ENCODE results near the gene KCNK16.

Gene KCNK16

DNA sequence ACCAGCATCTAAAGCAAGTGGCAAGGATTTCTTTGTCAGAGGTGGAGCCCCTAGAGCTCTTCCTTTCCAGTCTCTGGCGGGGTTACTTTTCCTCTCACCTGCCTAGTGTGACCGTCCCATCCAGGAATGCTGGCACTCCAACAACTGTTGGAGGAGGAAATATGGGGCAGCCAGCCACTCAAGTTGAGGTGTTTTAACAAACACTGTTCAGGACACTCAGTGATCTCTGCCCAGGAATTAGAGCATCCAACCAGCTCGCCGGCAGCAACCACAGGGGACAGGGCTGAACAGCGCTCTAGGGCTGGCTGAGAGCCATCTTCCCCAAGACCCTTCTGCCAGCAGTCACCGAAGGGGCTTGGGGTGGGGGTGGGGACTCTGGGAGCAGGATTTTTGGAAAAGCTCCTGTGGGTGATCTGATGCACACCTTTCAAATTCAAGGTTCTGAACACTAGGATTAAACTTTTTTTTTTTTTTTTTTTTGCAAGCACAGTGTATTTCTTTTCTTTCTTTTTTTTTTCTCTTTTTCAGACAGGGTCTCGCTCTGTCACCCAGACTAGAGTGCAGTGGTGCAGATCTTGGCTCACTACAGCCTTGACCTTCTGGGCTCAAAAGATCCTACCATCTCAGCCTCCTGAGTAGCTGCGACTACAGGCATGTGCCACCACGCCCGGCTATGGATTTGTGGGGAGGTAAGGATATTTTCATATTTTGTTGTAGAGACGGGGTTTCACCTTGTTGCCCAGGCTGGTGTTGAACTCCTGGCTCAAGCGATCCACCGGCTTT, 28.4 kb upstream of the KCNK16 start:
- Histone ChIP-seq H4K8ac (ENCODE audit: low read length) (no peak overlapping the region), H3K4ac (ENCODE audit: low read depth in 1 of 2, low read length in 2 of 2) (no peak overlapping the region), H4K91ac (ENCODE audit: low read length) (no peak overlapping the region), H3K27ac (ENCODE audit: low read length, poor library complexity, severe bottlenecking) (no peak overlapping the region), H3K14ac (ENCODE audit: low read length in 2 of 2) (no peak overlapping the region), H3K23ac (ENCODE audit: low read length in 2 of 2) (no peak overlapping the region), H3K79me1 (replicated peaks; ENCODE audit: low read length, poor library complexity, severe bottlenecking) (no peaks in the 10 kb centered on the region), H3K4me3 (ENCODE audit: insufficient read depth in 1 of 2, low read depth in 1 of 2, low read length in 2 of 2) (no peak overlapping the region), H3K27me3 (ENCODE audit: control insufficient read depth in 1 of 2, insufficient read depth in 1 of 2, low read length in 2 of 2) (peaks cover 8 to 14% of the 10 kb centered on the region in 2 experiments), H3K4me1 (ENCODE audit: control insufficient read depth, insufficient read depth, low read depth, low read length) (peaks cover 3% of the 10 kb centered on the region), H2AFZ (ENCODE audit: low read depth, low read length) (no peak overlapping the region), H2BK12ac (ENCODE audit: low read length in 2 of 2) (no peak overlapping the region), H3K18ac (ENCODE audit: low read depth in 1 of 2, low read length in 2 of 2) (no peak overlapping the region), H3K4me2 (ENCODE audit: low read length, poor library complexity, severe bottlenecking) (no peak overlapping the region), H3K9ac (ENCODE audit: low read length) (no peak overlapping the region), H2BK120ac (ENCODE audit: low read depth, low read length) (no peak overlapping the region), H2BK15ac (ENCODE audit: low read depth, poor library complexity, severe bottlenecking) (no peak overlapping the region), H3K9me3 (ENCODE audit: control insufficient read depth, low read length) (no peaks in the 10 kb centered on the region), H2BK5ac (ENCODE audit: low read depth, low read length, poor library complexity, severe bottlenecking) (no peak overlapping the region), H2AK5ac (ENCODE audit: low read length, severe bottlenecking) (no peak overlapping the region), H3K36me3 (ENCODE audit: control insufficient read depth in 1 of 2, insufficient read depth in 2 of 2, low read depth in 1 of 2, low read length in 2 of 2) (no peaks in the 10 kb centered on the region)
- WGBS = 99% methylated on average over 12 of the region's 13 CpGs
- DNase-seq = no peak

DNA sequence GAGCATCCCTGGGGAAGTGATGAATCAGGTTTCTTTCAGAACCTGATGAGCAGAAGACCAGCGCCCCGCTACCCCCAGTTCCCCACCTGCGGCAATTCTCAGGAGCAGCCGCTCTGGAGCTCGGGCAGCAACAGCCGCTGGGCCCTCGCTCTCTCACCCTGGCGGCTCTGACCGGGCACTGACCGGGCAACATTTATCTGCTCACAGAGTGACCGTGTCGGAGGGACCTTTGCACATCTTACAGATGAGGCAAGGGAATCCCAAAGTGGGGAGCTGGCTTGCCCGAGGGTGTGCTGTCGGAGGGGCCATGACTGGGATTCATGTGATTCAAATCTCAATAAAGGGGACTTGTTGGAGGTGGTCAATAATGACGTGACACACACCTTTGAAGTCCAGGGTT, 26.2 kb upstream of the KCNK16 start:
- H3K27me3 ChIP-seq (ENCODE audit: control insufficient read depth in 1 of 2, insufficient read depth in 1 of 2, low read length in 2 of 2) = peaks cover 10 to 12% of the 10 kb centered on the region in 2 experiments
- no peak overlapping the region for H3K23ac ChIP-seq (ENCODE audit: low read length in 2 of 2)
- H3K4me3 ChIP-seq (ENCODE audit: insufficient read depth in 1 of 2, low read depth in 1 of 2, low read length in 2 of 2) = no peak overlapping the region
- no peak overlapping the region for H2BK5ac ChIP-seq (ENCODE audit: low read depth, low read length, poor library complexity, severe bottlenecking)
- no peak overlapping the region for H2BK12ac ChIP-seq (ENCODE audit: low read length in 2 of 2)
- H4K91ac ChIP-seq (ENCODE audit: low read length) = peak overlapping the region; percentile 27
- no peak overlapping the region for H2BK120ac ChIP-seq (ENCODE audit: low read depth, low read length)
- H3K79me1 ChIP-seq (replicated peaks; ENCODE audit: low read length, poor library complexity, severe bottlenecking) = no peaks in the 10 kb centered on the region
- H3K9me3 ChIP-seq (ENCODE audit: control insufficient read depth, low read length) = no peaks in the 10 kb centered on the region
- no peaks in the 10 kb centered on the region for H3K36me3 ChIP-seq (ENCODE audit: control insufficient read depth in 1 of 2, insufficient read depth in 2 of 2, low read depth in 1 of 2, low read length in 2 of 2)
- no peak overlapping the region for H3K4me2 ChIP-seq (ENCODE audit: low read length, poor library complexity, severe bottlenecking)
- H3K4me1 ChIP-seq (ENCODE audit: control insufficient read depth, insufficient read depth, low read depth, low read length) = peaks cover 6% of the 10 kb centered on the region
- 94% methylated on average over 15 of the region's 15 CpGs for WGBS
- H3K9ac ChIP-seq (ENCODE audit: low read length) = no peak overlapping the region
- H2BK15ac ChIP-seq (ENCODE audit: low read depth, poor library complexity, severe bottlenecking) = no peak overlapping the region
- no peak overlapping the region for H2AFZ ChIP-seq (ENCODE audit: low read depth, low read length)
- no peak overlapping the region for H3K27ac ChIP-seq (ENCODE audit: low read length, poor library complexity, severe bottlenecking)
- H3K4ac ChIP-seq (ENCODE audit: low read depth in 1 of 2, low read length in 2 of 2) = no peak overlapping the region
- H2AK5ac ChIP-seq (ENCODE audit: low read length, severe bottlenecking) = no peak overlapping the region
- no peak overlapping the region for H3K18ac ChIP-seq (ENCODE audit: low read depth in 1 of 2, low read length in 2 of 2)
- H4K8ac ChIP-seq (ENCODE audit: low read length) = no peak overlapping the region
- H3K14ac ChIP-seq (ENCODE audit: low read length in 2 of 2) = no peak overlapping the region
- DNase-seq = no peak

DNA sequence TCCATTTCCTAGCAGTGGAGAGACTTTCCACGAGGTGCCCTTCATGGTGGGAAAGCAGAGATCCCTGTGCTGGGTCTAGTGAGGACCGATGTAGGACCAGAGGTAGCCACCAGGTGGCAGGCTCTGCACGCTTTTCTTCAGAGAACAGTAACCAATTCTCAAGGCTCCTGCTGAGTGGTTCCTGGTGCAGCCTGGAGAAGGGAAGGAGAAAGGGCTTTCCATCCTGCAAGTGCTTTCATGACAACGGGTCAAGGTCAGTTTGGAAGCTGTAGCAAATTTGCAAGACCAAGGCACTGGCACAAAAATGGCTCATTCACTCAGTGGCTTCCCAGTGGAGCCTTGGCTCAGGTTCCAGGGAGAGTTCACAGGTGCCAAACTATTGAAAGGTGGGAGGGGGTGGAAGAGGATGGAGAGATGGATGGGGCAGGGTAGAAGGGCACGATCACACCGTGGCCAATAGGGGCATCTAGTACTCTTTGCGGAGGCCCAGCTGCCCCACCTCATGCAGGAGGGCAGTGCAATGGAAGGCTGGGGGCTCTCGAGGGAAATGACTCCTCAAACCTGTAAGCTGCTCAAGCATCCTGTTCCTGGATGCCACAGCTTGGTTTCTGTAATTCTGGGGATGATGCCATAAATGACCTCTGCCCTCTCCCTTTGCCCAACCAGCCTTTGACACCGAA, 25.5 kb upstream of the KCNK16 start:
- Histone ChIP-seq H3K4me1 (ENCODE audit: control insufficient read depth, insufficient read depth, low read depth, low read length) (peaks cover 6% of the 10 kb centered on the region), H3K23ac (ENCODE audit: low read length in 2 of 2) (no peak overlapping the region), H3K18ac (ENCODE audit: low read depth in 1 of 2, low read length in 2 of 2) (no peak overlapping the region), H3K79me1 (replicated peaks; ENCODE audit: low read length, poor library complexity, severe bottlenecking) (no peaks in the 10 kb centered on the region), H4K91ac (ENCODE audit: low read length) (no peak overlapping the region), H3K4me3 (ENCODE audit: insufficient read depth in 1 of 2, low read depth in 1 of 2, low read length in 2 of 2) (no peak overlapping the region), H3K27me3 (ENCODE audit: control insufficient read depth in 1 of 2, insufficient read depth in 1 of 2, low read length in 2 of 2) (peaks cover 9 to 12% of the 10 kb centered on the region in 2 experiments), H3K27ac (ENCODE audit: low read length, poor library complexity, severe bottlenecking) (no peak overlapping the region), H2BK5ac (ENCODE audit: low read depth, low read length, poor library complexity, severe bottlenecking) (no peak overlapping the region), H4K8ac (ENCODE audit: low read length) (no peak overlapping the region), H2AFZ (ENCODE audit: low read depth, low read length) (no peak overlapping the region), H2BK12ac (ENCODE audit: low read length in 2 of 2) (no peak overlapping the region), H3K4me2 (ENCODE audit: low read length, poor library complexity, severe bottlenecking) (no peak overlapping the region), H2BK120ac (ENCODE audit: low read depth, low read length) (no peak overlapping the region), H3K4ac (ENCODE audit: low read depth in 1 of 2, low read length in 2 of 2) (no peak overlapping the region), H3K9ac (ENCODE audit: low read length) (no peak overlapping the region), H3K14ac (ENCODE audit: low read length in 2 of 2) (no peak overlapping the region), H2BK15ac (ENCODE audit: low read depth, poor library complexity, severe bottlenecking) (no peak overlapping the region), H3K36me3 (ENCODE audit: control insufficient read depth in 1 of 2, insufficient read depth in 2 of 2, low read depth in 1 of 2, low read length in 2 of 2) (no peaks in the 10 kb centered on the region), H2AK5ac (ENCODE audit: low read length, severe bottlenecking) (no peak overlapping the region), H3K9me3 (ENCODE audit: control insufficient read depth, low read length) (no peaks in the 10 kb centered on the region)
- peak; percentile 71 for DNase-seq
- 27% methylated on average over 8 of the region's 9 CpGs for WGBS

DNA sequence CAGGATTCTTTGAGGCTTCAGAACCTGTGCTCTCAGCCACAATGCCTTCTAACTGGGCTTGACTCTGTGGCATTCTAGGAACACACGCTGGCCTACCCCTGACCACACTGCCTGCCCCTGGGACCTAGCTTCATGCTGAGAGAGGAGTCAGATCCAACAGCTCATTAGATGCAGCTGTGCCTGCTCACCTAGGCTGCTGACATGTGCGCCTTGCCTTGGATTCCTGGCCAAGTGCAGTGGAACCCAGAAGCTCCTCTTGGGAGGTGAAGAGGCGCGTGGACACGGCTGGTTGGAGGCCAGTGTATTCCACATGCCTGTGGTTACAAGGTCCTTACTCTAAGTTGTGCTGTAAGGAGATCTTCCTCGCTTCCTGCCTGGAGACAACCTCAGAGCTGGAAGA, 24.7 kb upstream of the KCNK16 start:
- Histone ChIP-seq H3K36me3 (ENCODE audit: control insufficient read depth in 1 of 2, insufficient read depth in 2 of 2, low read depth in 1 of 2, low read length in 2 of 2) (no peaks in the 10 kb centered on the region), H3K27me3 (ENCODE audit: control insufficient read depth in 1 of 2, insufficient read depth in 1 of 2, low read length in 2 of 2) (peaks cover 9 to 13% of the 10 kb centered on the region in 2 experiments), H2BK120ac (ENCODE audit: low read depth, low read length) (no peak overlapping the region), H3K9ac (ENCODE audit: low read length) (no peak overlapping the region), H3K27ac (ENCODE audit: low read length, poor library complexity, severe bottlenecking) (no peak overlapping the region), H4K91ac (ENCODE audit: low read length) (no peak overlapping the region), H2AK5ac (ENCODE audit: low read length, severe bottlenecking) (no peak overlapping the region), H3K9me3 (ENCODE audit: control insufficient read depth, low read length) (no peaks in the 10 kb centered on the region), H2BK15ac (ENCODE audit: low read depth, poor library complexity, severe bottlenecking) (no peak overlapping the region), H3K4ac (ENCODE audit: low read depth in 1 of 2, low read length in 2 of 2) (no peak overlapping the region), H2AFZ (ENCODE audit: low read depth, low read length) (no peak overlapping the region), H3K18ac (ENCODE audit: low read depth in 1 of 2, low read length in 2 of 2) (no peak overlapping the region), H3K23ac (ENCODE audit: low read length in 2 of 2) (no peak overlapping the region), H3K4me3 (ENCODE audit: insufficient read depth in 1 of 2, low read depth in 1 of 2, low read length in 2 of 2) (no peak overlapping the region), H3K14ac (ENCODE audit: low read length in 2 of 2) (no peak overlapping the region), H3K79me1 (replicated peaks; ENCODE audit: low read length, poor library complexity, severe bottlenecking) (no peaks in the 10 kb centered on the region), H3K4me2 (ENCODE audit: low read length, poor library complexity, severe bottlenecking) (no peak overlapping the region), H3K4me1 (ENCODE audit: control insufficient read depth, insufficient read depth, low read depth, low read length) (peaks cover 6% of the 10 kb centered on the region), H2BK12ac (ENCODE audit: low read length in 2 of 2) (no peak overlapping the region), H4K8ac (ENCODE audit: low read length) (peak overlapping the region; percentile 3), H2BK5ac (ENCODE audit: low read depth, low read length, poor library complexity, severe bottlenecking) (no peak overlapping the region)
- 85% methylated on average over 6 of the region's 6 CpGs for WGBS
- DNase-seq = peak; percentile 26
